HG03378 (cell line): ENCODE results near the gene CHTOP.

Experiments
- ATAC-seq: cut with Tn5 transposase; IDR thresholded peaks from one replicate; pipeline ENCODE4 v1.9.1; 2021; ENCODE audit warnings: mild to moderate bottlenecking, moderate library complexity; ENCODE audit not compliant: unreplicated experiment

Gene CHTOP

GRCh38 chr1:153612755-153613331, 21.0 kb upstream of the CHTOP start, which contains the start of gene S100A16:
Gene S100A16, minus strand, starts transcription at chr1:153613137. Its CDS starts 4,986 bp downstream, at chr1:153608151.
- no peak for ATAC-seq

GRCh38 chr1:153613406-153613805, 20.5 kb upstream of the CHTOP start:
- no peak for ATAC-seq

- no peak for ATAC-seq
Measured at GRCh38 chr1:153614189-153614900, 19.5 kb upstream of the CHTOP start.

GRCh38 chr1:153614906-153615305, 19.0 kb upstream of the CHTOP start:
- no peak for ATAC-seq

GRCh38 chr1:153615406-153615805, 18.5 kb upstream of the CHTOP start:
- ATAC-seq: no peak

- ATAC-seq: no peak
Measured at GRCh38 chr1:153616144-153616916, 17.5 kb upstream of the CHTOP start, which contains the start of gene S100A14. Gene S100A14, minus strand, starts transcription at chr1:153616325. Its CDS starts 467 bp downstream, at chr1:153615858.

- ATAC-seq: no peak
Measured at GRCh38 chr1:153616917-153617311, 17.0 kb upstream of the CHTOP start.

GRCh38 chr1:153617663-153618062, 16.2 kb upstream of the CHTOP start:
- no peak for ATAC-seq

GRCh38 chr1:153619171-153619570, 14.7 kb upstream of the CHTOP start:
- ATAC-seq: no peak

GRCh38 chr1:153623101-153623500, 10.8 kb upstream of the CHTOP start:
- ATAC-seq: no peak

- ATAC-seq: no peak
Measured at GRCh38 chr1:153624965-153625611, 8.8 kb upstream of the CHTOP start.

GRCh38 chr1:153626477-153626903, 7.4 kb upstream of the CHTOP start:
- ATAC-seq: no peak

- ATAC-seq: no peak
Measured at GRCh38 chr1:153626904-153627714, 6.8 kb upstream of the CHTOP start, which contains the start of gene S100A13. Gene S100A13, minus strand, starts transcription at chr1:153627505. Its CDS starts 1,033 bp downstream, at chr1:153626472.

GRCh38 chr1:153627715-153628626, 5.9 kb upstream of the CHTOP start, which contains the start of gene S100A1:
Gene S100A1, plus strand, starts transcription at chr1:153628434. Its CDS starts 2,088 bp downstream, at chr1:153630522.
- no peak for ATAC-seq

- ATAC-seq: no peak
Measured at GRCh38 chr1:153628638-153629342, 5.1 kb upstream of the CHTOP start.

- no peak for ATAC-seq
Measured at GRCh38 chr1:153629343-153629665, 4.6 kb upstream of the CHTOP start.

- no peak for ATAC-seq
Measured at GRCh38 chr1:153629971-153630370, 3.9 kb upstream of the CHTOP start.

- no peak for ATAC-seq
Measured at GRCh38 chr1:153630384-153630783, 3.5 kb upstream of the CHTOP start.
